ENCODE data around the gene SYT1. TPM values are rescaled to one million over a fixed set of nuclear protein-coding genes. Genes with fewer than 3 reads are reported as not detected.

SYT1 gene
- total and polyA plus RNA-seq, 2 of the 8 experiments (the other 6 are each of a cell fraction or from before 2014, with no cell fraction given): 11.0 to 34.6 TPM

GRCh38 chr12:79407671-79408622, 543.4 kb downstream of the SYT1 start (continued):
- TF ChIP-seq CHD7 (IDR thresholded peaks at IDR 0.05; ENCODE audit: insufficient replicate concordance, low read length): no peak
- no peak for TF ChIP-seq CHD1 (IDR thresholded peaks at IDR 0.05; ENCODE audit: low read depth, low read length)
- no peak for TF ChIP-seq CHD2 (IDR thresholded peaks at IDR 0.05; ENCODE audit: low read length)
- TF ChIP-seq ZNF274 (IDR thresholded peaks at IDR 0.05; ENCODE audit: borderline replicate concordance, extremely low read depth, low read length): no peak
- no peak for TF ChIP-seq KDM1A (IDR thresholded peaks at IDR 0.05; ENCODE audit: borderline replicate concordance, low read length)
- TF ChIP-seq SP1 (IDR thresholded peaks at IDR 0.05; ENCODE audit: low read depth, low read length): no peak
- TF ChIP-seq EZH2 (IDR thresholded peaks at IDR 0.05; ENCODE audit: low read depth, low read length, severe bottlenecking): no peak
- TF ChIP-seq MAX (IDR thresholded peaks at IDR 0.05): no peak
- no peak for TF ChIP-seq RFX5 (IDR thresholded peaks at IDR 0.05; ENCODE audit: borderline replicate concordance, low read depth, low read length)

All from H1 (cell line).